HuH-7.5 (cell line): ENCODE data around the gene OR13G1.
"Not testable (repeated sequence)": the region's sequence is repeated elsewhere in the genome, so short reads cannot be mapped to it uniquely, and the experiment has no call there.

Source experiments
- DNase-seq: peaks from one replicate; pipeline ENCODE4 v3.0.0; 2011; ENCODE audit warnings: low spot score

Gene OR13G1, protein sequence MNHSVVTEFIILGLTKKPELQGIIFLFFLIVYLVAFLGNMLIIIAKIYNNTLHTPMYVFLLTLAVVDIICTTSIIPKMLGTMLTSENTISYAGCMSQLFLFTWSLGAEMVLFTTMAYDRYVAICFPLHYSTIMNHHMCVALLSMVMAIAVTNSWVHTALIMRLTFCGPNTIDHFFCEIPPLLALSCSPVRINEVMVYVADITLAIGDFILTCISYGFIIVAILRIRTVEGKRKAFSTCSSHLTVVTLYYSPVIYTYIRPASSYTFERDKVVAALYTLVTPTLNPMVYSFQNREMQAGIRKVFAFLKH

DNA sequence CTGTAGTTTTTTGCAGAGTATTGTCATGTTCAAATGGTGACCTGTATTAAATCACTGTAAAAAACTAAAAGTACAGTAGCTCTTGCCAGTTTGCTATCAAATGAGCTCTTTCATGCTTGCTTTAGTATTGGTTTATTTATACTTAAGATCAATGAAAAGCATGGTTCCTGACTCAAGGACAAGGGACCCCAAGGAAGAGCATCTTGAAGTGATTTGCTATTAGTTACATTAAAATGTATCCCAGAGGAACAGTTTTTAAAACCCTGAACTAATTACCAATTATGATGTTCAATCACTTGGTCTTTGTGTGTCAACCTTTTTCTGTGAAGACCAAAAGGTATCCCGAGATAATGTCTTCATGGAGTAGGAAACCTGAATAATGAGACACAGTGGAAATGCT, at the start of gene OR13G1:
OR13G1 (minus strand) TSS at position 101 of the 400 bp plus-strand sequence. CDS start 6,698 bp downstream, outside the sequence.
- DNase-seq = no peak

DNA sequence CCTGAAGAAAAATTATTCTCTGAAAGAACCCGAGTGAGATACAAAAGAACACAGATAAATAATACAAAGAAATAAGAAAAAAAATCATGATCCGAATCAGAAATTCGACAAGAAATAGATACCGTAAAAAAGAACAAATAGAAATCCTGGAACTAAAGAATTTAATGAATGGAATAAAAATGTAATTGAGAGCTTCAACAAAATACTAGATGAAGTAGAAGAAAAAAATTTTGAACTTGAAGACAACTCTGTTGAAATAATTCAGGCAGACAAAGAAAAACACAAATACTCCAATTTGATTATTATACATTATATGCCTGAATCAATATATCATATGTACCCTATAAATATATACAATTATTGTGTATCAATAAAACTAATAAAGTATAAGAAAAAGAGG, 41.7 kb upstream of the OR13G1 start:
- DNase-seq = no peak

DNA sequence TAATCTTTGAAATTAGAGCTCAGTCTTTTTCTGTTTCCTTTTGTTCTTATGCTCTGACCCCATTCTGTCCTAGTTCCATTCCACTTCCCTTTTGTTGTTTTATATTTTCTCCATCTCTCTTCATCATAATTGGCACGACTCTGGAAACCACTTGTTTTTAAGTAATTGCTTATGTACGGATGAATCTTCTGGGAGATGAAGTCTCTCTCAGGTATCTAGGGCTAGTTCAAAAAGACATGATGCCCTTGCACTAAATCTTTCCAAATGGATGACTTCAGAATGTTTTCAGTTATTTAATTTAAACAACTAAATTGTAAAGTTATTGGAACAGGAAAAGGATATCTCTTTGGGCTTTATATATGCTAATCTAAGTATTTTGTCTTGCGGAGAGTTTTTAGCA, 37.0 kb upstream of the OR13G1 start, which contains the start of gene OR6F1:
OR6F1 (minus strand) TSS at position 101 of the 400 bp plus-strand sequence. CDS start 3,891 bp downstream, outside the sequence.
- no peak for DNase-seq

DNA sequence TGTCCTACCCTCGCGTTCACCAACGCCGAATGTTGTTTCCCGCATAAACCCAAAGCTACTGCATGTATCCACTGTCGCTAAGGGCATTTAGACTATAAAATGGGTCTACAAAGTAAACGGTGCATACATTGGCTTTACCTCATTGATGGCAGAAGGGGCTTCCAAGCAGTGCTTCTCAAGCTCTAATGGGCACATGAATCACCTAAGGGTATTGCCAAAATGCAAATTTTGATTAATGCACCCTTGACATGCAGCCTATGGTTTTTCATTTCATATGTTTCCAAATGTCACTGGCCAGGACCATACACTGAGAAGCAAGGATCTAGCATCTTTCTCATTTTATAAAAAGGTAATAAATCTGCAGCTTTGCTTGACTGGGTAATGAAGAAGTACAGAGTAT, 34.2 kb upstream of the OR13G1 start:
- no peak for DNase-seq

DNA sequence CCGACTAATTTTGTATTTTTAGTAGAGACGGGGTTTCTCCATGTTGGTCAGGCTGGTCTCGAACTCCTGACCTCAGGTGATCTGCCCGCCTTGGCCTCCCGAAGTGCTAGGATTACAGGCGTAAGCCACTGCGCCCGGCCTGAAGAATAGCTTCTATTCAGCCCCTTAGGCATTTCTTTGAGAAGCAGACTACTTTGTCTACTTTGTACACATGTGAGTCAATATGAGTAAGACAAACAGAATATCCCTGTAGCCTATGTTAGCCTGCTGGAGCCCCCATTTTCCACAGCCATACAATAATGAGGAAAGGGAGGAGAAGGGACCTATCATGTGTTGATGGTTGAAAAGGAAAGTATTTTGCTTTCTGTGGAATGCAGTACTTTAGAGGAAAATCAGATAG, 31.1 kb upstream of the OR13G1 start:
- DNase-seq = not testable (repeated sequence)

DNA sequence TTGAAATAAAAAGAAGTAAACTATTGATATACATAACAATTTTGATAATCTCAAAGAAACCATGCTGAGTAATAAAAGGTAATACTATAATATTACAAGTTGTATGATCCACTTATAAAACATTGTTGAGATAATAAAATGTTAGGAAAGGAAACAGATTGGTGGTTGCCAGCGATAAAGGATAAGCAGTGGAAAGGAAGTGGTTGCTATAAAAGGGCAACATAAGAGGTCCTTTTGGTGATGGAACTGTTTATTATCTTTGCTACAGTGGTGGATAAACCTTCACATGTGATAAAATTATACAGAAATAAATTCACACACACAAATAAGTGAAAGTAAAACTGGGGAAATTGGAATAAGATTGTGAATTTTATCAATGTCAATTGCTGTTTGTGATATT, 21.8 kb upstream of the OR13G1 start:
- DNase-seq = no peak

DNA sequence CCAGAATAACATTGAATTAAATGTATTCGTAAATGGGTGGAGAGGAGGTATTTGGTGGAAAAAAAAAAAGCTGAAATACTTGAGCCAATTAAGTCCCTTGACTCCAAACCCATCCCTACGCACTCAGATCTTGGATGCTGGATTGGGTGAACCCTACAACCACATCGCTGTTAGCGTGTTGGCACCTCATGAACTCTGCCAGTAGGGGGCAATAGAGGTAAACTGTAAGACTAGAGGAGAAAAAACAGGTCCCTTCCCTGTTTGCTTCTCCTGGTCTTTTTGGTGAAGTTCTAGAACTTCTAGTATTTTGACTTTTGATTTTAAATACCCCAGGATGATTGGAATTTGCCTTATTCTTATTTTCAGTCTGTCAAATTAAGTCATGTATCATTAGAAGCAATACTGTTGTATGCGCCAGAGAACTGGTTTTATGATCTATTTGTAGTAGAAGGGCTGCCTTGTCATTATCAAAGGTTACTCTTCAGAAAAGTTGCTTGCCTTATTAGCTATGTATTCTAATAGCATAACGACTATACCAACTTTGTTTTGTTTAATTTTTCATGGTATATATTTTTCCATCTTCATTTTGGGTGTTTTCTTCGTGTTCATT, 1.9 kb upstream of the OR13G1 start:
- peak; percentile 6 for DNase-seq

DNA sequence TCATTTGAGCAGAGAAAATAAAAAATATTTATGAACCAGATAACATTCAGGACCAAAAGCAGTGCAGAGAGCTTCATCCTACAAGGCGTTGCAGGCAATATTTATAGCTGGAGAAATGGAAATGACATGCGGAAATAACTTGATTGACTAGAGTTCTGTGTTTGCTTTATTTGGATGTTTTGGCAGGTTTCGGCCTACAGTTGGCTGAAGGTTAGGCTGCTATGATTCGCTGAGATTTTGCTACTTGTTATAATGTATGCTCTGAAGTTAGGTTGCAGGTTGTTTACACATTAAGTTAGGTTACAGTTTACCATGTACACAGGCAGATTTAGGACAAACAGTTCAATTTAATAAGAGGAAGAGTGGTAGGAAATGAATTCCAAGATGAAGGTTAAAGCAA, 632 bp upstream of the OR13G1 start:
- DNase-seq = no peak

DNA sequence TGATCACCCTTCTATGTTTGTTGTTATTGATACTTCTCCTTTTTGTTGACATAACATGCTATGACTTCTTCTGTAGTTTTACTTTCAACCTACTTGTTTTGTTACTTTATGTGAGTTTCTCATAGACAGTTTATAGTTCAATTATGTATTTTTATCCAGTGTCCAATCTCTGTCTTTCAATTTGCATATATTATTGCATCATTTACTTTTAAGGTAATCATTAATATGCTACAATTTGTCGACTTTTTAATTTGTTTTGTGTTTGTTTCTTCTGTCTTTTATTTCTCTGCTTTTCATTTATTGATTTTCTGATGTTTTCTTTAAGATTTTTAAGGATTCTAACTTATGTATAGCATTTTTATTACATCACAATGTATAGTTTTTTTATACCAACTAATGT, 10.3 kb downstream of the OR13G1 start:
- no peak for DNase-seq

DNA sequence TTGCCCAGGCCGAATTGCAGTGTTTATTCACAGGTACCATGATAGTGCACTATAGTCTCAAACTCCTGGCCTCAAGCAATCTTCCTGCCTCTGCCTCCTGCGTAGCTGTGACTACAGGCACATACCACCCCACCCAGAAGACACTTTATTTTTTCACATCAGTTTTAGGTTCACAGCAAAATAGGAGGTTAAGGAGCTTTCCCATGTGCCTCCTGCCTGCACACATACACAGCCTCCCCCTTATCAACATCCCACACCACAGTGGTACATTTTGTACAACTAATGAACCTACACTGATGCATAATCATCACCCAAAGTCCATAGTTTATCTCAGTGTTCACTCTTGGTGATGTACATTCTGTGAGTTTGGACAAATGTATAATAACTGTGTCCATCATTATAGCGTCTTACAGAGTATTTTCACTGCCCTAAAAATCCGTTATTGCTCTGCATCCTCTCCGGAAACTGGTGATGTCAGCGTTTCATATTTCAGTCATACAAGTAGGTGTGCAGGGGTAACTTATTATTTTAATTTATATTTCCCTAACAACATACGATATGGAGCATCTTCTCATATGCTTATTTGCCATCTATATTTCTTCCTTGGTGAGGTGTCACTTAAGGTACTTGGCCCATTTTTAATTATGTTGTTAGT, 23.2 kb downstream of the OR13G1 start:
- no peak for DNase-seq

DNA sequence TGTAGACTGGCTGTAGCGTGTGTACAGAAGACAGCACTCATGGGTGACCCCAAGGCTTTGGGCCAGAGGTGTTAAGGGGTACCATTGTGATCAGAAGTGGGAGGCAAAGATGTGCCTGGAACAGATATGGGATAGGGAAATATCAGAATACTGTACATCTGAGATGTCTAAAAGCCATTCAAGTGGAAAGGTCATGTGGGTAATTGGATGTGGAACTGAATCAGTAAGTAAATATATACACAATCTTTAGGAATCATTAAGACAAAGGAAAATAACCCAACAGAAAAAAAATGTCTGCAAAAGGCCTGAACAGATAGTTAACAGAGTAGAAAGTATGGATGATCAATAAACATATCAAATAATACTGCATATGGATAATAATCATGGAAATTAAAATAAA, 26.5 kb downstream of the OR13G1 start:
- no peak for DNase-seq

DNA sequence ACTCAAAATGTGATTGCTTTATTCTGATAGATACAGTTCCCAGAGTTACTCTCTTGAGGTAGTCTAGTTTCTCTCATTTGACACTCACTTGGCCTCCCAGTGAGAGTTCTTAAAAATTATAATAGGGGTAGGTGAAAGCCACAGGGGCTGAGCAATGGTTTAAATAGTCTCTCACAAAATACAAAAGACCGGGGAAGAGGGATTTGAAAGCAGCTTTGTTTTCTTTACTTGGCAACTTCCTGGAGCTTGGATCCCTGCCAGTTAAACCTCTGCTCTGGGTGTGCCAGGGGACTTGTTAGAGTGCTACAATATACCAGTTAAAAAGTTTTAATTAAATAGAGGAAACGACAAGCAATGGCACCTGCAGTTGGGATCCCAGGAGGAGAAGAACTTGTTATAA, 31.7 kb downstream of the OR13G1 start:
- DNase-seq = no peak

DNA sequence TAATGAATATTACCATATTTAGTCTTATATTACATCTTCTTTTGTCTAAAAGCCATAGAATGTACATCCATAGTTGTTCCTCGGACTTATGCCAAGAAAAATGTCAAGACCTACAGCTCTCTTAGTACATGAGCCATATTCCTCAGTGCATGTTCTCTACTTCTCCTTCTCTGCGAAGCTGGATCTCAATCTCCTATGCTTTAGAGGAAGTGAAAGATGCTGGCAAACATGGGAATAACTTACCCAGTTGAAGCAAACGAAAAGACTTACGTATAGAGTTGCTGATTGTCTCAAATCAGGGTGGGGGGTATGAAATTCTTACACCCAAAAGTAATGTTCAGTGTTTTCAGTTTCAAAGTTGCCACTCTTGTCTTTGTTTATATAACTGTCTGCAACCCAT, 32.7 kb downstream of the OR13G1 start:
- DNase-seq = no peak

DNA sequence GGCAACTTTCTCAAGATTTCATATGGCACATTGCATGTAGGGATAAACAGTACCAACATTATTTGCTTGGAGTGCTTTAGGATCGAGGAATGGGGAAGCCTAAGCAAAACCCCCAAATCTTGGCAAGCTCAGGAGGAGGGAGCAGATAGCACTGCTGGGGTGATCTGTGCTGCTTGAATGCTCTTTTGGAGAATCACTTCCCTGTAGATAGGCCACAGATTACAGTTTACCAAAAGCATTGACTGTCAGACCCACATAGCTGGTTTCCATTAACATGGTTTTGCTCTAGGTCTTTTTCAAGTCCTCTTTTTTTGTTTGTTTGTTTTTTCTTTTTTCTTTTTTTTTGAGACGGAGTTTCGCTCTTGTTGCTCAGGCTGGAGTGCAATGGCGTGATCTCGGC, 36.8 kb downstream of the OR13G1 start:
- no peak for DNase-seq

DNA sequence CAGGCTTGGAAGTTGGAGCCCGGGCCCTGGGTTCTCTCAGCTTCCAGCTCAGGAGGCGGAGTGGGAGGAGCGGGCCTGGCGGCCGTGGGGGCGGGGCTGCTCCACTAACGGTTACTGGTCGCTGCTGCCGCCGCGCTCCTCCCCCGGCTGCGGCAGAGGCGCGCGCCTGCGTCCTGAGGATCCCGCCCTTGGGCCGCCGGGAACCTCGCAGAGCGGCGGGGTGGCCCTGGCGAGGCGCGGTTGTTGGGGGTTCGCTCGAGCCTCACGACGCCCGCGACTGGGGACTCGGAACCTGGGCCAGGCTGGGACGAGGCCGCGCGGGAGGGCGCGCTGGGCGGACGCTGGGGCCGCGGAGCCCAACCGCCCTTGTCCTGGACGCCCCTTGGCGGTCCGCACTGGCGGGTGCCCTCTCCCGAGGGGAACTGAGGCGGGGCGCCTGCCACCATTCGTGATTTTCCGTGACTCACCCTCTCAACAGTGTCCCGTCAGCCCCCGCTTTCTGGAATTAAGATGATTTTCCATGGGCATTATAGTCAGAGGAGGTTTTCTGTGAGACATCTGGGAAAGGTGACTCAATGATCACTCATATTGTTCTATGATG, 40.1 kb downstream of the OR13G1 start:
- no peak for DNase-seq

DNA sequence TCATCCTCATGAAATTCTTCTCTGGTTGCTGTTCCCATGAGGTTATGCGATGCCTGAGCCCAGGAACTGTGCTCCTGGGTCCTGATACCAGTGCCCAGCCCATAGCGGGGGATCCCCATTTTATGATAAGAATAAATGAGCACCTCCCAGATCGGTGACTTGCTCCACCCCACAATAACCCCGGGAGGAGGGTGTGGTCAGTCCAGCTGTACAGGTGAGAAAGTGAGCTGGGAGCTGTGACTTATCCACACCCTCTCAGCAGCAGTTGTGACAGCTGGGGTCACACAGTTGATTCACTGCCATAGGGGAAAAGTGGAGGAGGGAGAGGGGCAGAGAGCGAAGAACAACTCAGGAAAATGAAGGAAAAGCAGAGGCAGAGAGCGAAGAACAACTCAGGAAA, 40.8 kb downstream of the OR13G1 start:
- no peak for DNase-seq

DNA sequence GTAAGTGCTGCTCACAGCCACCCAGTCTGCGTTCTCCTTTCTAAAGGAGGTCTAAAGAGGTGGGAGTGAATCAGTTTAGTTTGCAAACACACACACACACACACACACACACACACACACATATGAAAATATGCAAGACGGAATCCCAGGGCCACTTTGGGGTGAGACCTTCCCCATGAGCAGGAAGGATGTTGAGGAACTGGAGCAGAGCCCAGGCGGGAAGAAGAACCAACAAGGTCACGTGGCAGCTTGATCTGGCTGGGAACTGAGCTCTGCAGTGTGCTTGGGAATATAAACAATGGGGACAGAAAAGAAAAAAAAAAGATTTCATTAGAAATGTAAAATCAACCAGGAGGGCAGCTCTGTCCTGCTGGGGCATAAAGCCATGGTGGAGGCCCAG, 41.5 kb downstream of the OR13G1 start:
- DNase-seq = no peak

DNA sequence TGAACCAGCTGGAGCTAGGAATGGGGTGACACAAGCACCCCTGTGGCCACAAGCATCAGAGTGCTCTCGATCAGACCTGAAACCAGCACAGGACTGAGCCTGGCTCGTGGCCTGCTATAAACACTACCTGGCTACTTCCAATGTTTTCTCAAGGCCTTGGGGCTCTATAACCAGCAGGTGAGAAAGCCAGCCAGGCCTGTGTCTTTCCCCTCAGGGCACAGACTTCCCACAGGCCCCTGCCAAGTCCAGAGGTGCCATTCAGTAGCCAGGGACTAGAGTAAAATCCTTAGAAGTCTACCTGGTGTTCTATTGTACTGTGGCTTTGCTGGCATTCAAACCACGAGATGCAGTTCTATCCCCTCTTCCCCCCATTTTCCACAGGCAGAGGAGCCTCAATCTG, 51.6 kb downstream of the OR13G1 start:
- no peak for DNase-seq
